Measurements from ENCODE around the gene ULK2. TPM values are rescaled to one million over a fixed set of nuclear protein-coding genes. Genes with fewer than 3 reads are reported as not detected.

ULK2 gene
- total RNA-seq, 1 experiment from 2014 or later: 30.2 TPM

- Histone ChIP-seq H3K36me3 (ENCODE audit: low read depth, low read length) (no peaks in the 10 kb centered on the region), H3K27ac (ENCODE audit: low read length) (no peak overlapping the region), H3K79me2 (ENCODE audit: low read length) (no peaks in the 10 kb centered on the region), H3K9me3 (ENCODE audit: low read length) (no peaks in the 10 kb centered on the region), H3K9ac (ENCODE audit: low read length) (no peak overlapping the region), H3K4me3 (ENCODE audit: low read length) (no peak overlapping the region), H3K9me2 (replicated peaks; ENCODE audit: low read length) (no peaks in the 10 kb centered on the region), H4K20me1 (ENCODE audit: low read length) (no peaks in the 10 kb centered on the region), H3F3A (ENCODE audit: low read length, unreplicated experiment) (peaks cover 4% of the 10 kb centered on the region), H3K4me1 (ENCODE audit: insufficient read depth, low read length) (no peaks in the 10 kb centered on the region), H3K4me2 (ENCODE audit: low read length) (no peak overlapping the region), H3K27me3 (ENCODE audit: low read length) (no peaks in the 10 kb centered on the region), H2AFZ (ENCODE audit: low read length) (no peak overlapping the region)
- peak; percentile 87 for ATAC-seq
- intact Hi-C loops (cut with micrococcal nuclease): no loop called here
- TF ChIP-seq CTCF (conservative IDR thresholded peaks at IDR 0.05; ENCODE audit: low read depth, low read length): peak; percentile 78
- no peak for TF ChIP-seq EZH2phosphoT487 (IDR thresholded peaks at IDR 0.05; ENCODE audit: borderline replicate concordance, low read length)
- TF ChIP-seq EZH2 (IDR thresholded peaks at IDR 0.05; ENCODE audit: low read length, unreplicated experiment): no peak
- POLR2A ChIA-PET (ENCODE audit: unreplicated experiment): interaction anchor here (0.6 kb wide), 1 partner anchor 30 kb away, joined by 3 read pairs; no protein-coding TSS in a partner anchor
- CTCF ChIA-PET: interaction anchor here (0.6 kb wide), 1 partner anchor 39 kb away, joined by 4 read pairs; no protein-coding TSS in a partner anchor
- DNase-seq: peak; percentile 56
- no TSS peak for BruUV-seq (replicated peaks)
Observed at GRCh38 chr17:19812407-19812806, 55.3 kb downstream of the ULK2 start.

- Histone ChIP-seq H3K4me2 (ENCODE audit: low read length) (no peak overlapping the region), H3K4me3 (ENCODE audit: low read length) (no peak overlapping the region), H3K9me2 (replicated peaks; ENCODE audit: low read length) (no peaks in the 10 kb centered on the region), H3F3A (ENCODE audit: low read length, unreplicated experiment) (no peaks in the 10 kb centered on the region), H3K27me3 (ENCODE audit: low read length) (no peaks in the 10 kb centered on the region), H3K79me2 (ENCODE audit: low read length) (no peaks in the 10 kb centered on the region), H3K4me1 (ENCODE audit: insufficient read depth, low read length) (no peaks in the 10 kb centered on the region), H3K9ac (ENCODE audit: low read length) (no peak overlapping the region), H2AFZ (ENCODE audit: low read length) (no peak overlapping the region), H3K9me3 (ENCODE audit: low read length) (no peaks in the 10 kb centered on the region), H3K27ac (ENCODE audit: low read length) (no peak overlapping the region), H4K20me1 (ENCODE audit: low read length) (no peaks in the 10 kb centered on the region), H3K36me3 (ENCODE audit: low read depth, low read length) (no peaks in the 10 kb centered on the region)
- no peak for DNase-seq
- no peak for TF ChIP-seq CTCF (conservative IDR thresholded peaks at IDR 0.05; ENCODE audit: low read depth, low read length)
- TF ChIP-seq EZH2 (IDR thresholded peaks at IDR 0.05; ENCODE audit: low read length, unreplicated experiment): no peak
- no peak for TF ChIP-seq EZH2phosphoT487 (IDR thresholded peaks at IDR 0.05; ENCODE audit: borderline replicate concordance, low read length)
- CTCF ChIA-PET: no interaction called here
- intact Hi-C loops (cut with micrococcal nuclease): no loop called here
- POLR2A ChIA-PET (ENCODE audit: unreplicated experiment): interaction anchor here (0.5 kb wide), 1 partner anchor 25 kb away, joined by 4 read pairs; no protein-coding TSS in a partner anchor
- ATAC-seq: no peak
- BruUV-seq (replicated peaks): no TSS peak
Observed at GRCh38 chr17:19805006-19805405, 62.7 kb downstream of the ULK2 start.

- Histone ChIP-seq H4K20me1 (ENCODE audit: low read length) (no peaks in the 10 kb centered on the region), H3K27ac (ENCODE audit: low read length) (no peak overlapping the region), H3K9me3 (ENCODE audit: low read length) (no peaks in the 10 kb centered on the region), H3K9ac (ENCODE audit: low read length) (no peak overlapping the region), H3K9me2 (replicated peaks; ENCODE audit: low read length) (no peaks in the 10 kb centered on the region), H3K36me3 (ENCODE audit: low read depth, low read length) (peaks cover 10% of the 10 kb centered on the region), H3K4me1 (ENCODE audit: insufficient read depth, low read length) (no peaks in the 10 kb centered on the region), H3K4me3 (ENCODE audit: low read length) (no peak overlapping the region), H3K4me2 (ENCODE audit: low read length) (no peak overlapping the region), H3F3A (ENCODE audit: low read length, unreplicated experiment) (no peaks in the 10 kb centered on the region), H3K27me3 (ENCODE audit: low read length) (no peaks in the 10 kb centered on the region), H2AFZ (ENCODE audit: low read length) (no peak overlapping the region), H3K79me2 (ENCODE audit: low read length) (no peaks in the 10 kb centered on the region)
- BruUV-seq (replicated peaks): no TSS peak
- POLR2A ChIA-PET (ENCODE audit: unreplicated experiment): no interaction called here
- DNase-seq: no peak
- no peak for ATAC-seq
- CTCF ChIA-PET: no interaction called here
- intact Hi-C loops (cut with micrococcal nuclease): no loop called here
- 0 out of 2 replicates have a peak, but pooled peaks have one; percentile 15 for TF ChIP-seq CTCF (conservative IDR thresholded peaks at IDR 0.05; ENCODE audit: low read depth, low read length)
- TF ChIP-seq EZH2 (IDR thresholded peaks at IDR 0.05; ENCODE audit: low read length, unreplicated experiment): no peak
- no peak for TF ChIP-seq EZH2phosphoT487 (IDR thresholded peaks at IDR 0.05; ENCODE audit: borderline replicate concordance, low read length)
Observed at GRCh38 chr17:19800571-19800970, 67.2 kb downstream of the ULK2 start.

Measured in PC-3 (cell line).